Measurements from ENCODE around the gene RYK.

GRCh38 chr3:134244921-134245320, 5.7 kb downstream of the RYK start:
- TF ChIP-seq POLR2A (IDR thresholded peaks at IDR 0.05) = no peak
- TF ChIP-seq, protein P1, sequence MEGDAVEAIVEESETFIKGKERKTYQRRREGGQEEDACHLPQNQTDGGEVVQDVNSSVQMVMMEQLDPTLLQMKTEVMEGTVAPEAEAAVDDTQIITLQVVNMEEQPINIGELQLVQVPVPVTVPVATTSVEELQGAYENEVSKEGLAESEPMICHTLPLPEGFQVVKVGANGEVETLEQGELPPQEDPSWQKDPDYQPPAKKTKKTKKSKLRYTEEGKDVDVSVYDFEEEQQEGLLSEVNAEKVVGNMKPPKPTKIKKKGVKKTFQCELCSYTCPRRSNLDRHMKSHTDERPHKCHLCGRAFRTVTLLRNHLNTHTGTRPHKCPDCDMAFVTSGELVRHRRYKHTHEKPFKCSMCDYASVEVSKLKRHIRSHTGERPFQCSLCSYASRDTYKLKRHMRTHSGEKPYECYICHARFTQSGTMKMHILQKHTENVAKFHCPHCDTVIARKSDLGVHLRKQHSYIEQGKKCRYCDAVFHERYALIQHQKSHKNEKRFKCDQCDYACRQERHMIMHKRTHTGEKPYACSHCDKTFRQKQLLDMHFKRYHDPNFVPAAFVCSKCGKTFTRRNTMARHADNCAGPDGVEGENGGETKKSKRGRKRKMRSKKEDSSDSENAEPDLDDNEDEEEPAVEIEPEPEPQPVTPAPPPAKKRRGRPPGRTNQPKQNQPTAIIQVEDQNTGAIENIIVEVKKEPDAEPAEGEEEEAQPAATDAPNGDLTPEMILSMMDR (IDR thresholded peaks at IDR 0.05) = no peak
